GM04503 (cell line): ENCODE results near the gene ADORA1.

Experiments
- DNase-seq: peaks from one replicate; pipeline ENCODE4 v3.0.0-alpha.2; 2012; ENCODE audit warnings: low read depth

ADORA1 gene

GRCh38 chr1:203140743-203141520, 13.4 kb downstream of the ADORA1 start:
- DNase-seq: no peak

DNA sequence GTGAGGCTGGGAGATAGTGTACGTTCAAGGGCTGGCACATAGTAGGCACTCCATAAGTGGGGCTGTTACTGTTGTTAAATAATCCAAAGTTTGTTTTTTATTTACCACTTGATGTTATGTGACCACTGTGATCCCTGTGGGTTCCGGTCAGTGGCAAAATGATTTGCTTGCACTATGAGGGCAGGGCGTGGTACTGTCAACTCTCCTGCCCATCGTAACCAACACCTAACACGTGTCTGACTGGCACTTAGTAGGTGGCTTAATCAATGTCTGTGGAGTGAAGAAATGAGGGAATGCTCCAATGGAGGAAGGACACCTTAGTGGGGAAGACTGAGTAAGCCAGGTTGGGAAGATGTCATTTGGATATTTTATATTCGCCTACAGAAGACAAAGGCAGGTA, 14.6 kb downstream of the ADORA1 start:
- no peak for DNase-seq

- DNase-seq: no peak
Measured at GRCh38 chr1:203142684-203143408, 15.3 kb downstream of the ADORA1 start.

DNA sequence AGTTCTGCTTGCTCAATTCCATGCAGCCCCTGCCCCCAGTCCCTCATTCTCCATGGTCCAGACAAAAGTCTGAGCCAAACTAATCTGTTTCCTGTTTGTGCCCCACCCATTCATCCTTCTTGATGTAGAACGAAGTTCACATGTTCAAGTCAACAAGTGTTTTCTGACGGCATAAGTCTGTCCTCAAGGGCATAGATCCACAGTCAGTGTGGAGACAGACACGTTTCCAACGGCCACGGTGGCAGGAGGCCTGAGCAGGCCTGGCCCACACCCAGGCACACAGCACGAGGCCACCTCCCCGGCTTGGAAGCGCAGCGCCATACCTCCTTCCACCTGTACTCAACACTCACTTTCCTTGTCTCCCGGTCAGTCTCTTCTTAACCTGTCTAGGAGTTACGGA, 16.1 kb downstream of the ADORA1 start:
- no peak for DNase-seq

GRCh38 chr1:203144661-203145060, 17.1 kb downstream of the ADORA1 start:
- DNase-seq: no peak

GRCh38 chr1:203145321-203146041, 18.0 kb downstream of the ADORA1 start:
- no peak for DNase-seq

- no peak for DNase-seq
Measured at GRCh38 chr1:203146042-203146369, 18.5 kb downstream of the ADORA1 start.

DNA sequence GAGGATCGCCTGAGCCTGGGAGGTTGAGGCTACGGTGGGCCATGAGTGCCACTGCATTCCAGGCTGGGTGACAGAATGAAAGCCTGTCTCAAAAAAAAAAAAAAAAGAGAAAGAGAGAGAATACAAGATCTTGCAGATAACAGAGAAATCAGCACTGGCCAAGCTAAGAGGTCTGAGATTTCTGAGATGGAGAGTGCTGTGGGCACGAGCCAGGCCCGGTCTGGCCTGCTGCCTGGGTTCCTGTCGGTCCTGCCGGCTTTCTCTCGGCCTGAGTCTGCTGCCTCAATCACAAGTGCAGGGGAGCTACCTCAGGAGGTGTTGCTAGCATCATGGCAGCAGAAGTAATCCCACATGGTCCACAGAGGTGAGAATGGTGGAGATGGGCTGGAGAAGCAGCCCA, 19.0 kb downstream of the ADORA1 start:
- no peak for DNase-seq

GRCh38 chr1:203147376-203147775, 19.9 kb downstream of the ADORA1 start:
- no peak for DNase-seq

DNA sequence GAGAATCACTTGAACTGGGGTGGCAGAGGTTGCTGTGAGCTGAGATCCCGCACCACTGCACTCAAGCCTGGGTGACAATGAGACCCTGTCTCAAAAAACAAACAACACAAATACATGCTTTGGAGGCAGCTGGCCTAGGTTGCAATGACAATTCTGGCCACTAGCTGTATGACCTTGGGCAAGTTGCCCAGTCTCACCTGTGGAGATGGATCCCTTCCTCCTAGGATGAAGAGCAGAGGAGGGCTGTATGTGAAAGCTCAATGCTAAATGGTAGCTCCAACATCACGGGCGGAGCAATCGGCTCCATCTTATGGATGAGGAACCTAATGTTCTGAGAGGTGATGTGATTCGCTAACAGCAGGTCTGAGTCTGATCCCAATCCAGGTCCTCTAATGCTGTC, 20.6 kb downstream of the ADORA1 start:
- no peak for DNase-seq

DNA sequence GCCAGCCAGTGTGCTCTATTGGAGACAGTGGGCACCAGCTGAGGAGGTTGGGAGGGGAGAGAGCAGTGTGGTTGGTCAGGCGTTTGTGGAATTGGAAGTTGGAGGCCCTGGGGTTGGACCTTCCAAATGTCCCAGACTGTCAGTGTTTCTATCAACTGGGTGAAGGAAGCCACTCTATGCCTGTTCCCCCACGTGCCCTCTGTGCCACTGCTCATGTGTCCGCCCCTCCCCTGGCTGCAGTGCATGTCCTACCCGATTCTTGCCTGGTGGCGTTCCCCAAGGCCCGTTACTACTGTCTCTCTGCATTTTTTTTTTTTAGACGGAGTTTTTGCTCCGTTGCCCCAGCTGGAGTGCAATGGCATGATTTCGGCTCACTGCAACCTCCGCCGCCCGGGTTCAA, 21.1 kb downstream of the ADORA1 start:
- DNase-seq: no peak

- DNase-seq: no peak
Measured at GRCh38 chr1:203149188-203149840, 21.8 kb downstream of the ADORA1 start.

DNA sequence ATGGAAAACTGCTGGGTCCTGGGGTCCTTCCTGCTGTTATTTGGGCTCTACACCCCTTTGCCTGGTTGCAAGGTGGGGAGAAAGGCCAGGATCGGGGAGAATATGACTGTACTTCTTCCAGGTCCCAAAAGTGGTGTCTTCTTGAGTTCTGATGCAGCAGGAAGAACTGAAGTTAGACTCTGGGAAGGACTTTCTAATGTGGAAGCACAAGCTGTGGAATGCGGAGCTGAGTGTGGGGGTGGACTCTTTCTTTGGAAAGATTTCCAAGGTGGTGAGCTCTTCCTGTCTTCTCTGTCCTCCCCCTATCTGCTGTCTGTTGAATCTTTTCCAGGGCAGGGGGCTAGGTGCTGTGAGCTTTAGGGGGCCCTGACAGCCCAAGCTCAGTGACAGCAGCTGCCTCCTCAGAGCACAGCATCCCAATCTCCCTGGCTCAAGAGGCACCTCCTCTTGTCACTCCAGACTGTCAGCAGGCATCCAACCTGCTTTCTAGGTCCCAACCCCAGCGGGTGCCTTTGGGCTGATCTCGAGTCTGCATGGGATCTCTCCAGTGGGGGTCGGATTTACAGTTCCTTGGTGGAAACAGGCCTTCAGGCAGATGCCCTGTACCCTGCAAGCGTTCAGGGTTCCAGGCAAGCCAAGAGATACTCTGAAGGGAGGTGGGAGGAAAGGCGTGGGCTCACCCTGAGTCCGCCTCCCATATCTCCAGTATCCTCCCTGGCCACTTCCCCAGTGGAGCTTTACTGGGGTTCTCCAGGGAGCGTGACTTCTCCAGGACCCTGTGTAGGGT, 23.2 kb downstream of the ADORA1 start:
- no peak for DNase-seq

GRCh38 chr1:203151362-203152157, 24.0 kb downstream of the ADORA1 start:
- DNase-seq: no peak

- peak; percentile 27 for DNase-seq
Measured at GRCh38 chr1:203152158-203153034, 24.9 kb downstream of the ADORA1 start.

DNA sequence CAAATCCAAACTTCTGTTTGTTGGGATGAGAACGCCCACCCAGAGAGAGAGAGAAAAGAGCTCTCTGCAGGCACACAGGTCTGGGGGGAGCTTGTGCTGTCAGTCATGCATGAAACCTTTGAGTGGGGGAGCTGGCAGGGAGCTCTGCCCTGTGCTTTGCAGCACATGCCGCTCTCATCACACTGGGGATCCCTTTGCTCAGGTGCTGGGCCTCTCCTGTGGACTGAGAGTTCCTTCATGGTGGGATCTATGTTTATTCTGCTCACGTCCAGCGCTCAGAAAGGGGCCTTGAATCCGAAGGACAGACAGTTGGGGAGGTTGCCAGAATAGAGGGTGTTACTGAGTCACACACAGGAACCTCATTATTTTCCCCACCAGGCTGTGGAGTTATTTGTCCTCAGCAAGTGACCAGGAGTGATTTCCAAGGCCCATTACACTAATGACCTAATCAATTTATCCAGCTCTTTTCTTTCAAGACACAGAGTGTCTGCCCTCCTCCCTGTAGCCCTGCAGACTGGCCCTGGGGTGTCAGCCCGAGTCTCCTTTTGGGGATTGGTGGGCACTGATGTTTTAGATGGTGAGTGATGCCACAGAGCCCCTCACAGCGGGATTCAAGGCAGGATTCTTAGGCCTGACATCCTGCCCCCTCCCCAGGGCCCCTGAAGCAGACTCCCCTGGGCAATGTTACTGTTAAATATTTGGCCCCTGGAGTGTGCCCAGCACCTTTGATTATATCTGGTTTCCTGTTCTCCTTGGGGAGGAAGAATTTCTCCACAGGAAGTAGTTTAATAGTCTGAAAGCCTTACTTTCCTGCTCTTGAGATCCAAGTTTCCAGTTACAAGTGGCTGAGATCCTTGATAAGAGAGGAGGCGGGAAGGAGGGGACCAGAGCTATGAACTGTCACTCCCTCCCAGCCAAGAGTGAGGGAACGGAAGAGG, 25.8 kb downstream of the ADORA1 start:
- DNase-seq: no peak

DNA sequence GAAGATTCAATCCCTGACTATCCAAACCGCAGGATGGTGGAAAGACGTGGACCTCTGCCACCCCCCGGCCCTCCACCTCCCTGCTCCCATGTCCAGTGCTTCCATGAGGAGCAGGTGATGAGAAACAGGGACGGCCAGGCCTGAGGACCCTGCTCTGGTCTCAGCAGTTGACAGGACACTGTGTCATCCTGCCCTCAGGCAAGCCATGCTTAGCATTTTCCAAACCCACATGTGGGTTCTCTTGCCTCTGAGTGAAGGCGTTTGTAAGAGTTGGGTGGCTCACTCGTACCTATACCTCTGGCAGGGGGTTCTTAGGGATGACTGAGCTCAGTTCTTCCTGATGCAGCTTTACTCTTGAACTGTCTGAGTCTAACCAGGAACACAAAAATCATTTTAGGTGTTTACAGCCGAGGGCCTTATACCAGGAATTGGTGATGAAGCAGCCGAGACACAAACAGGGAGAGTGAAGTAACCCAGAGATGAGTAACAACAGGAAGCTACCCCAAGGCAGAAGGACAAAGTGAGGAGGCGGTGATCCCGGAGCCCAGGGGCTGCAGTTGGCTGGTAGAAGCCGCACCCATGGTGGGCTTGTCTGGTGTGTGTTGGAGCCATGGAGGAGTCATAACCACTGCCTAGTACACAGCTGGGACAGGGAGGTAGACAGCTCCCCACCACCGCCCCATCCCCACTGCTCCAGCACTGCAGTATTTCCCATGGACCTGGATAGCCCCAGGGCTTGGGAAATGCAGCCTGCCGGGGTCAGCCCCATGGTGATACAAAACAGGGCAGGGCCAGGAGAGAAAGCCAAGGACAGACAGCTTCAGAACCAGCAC, 26.7 kb downstream of the ADORA1 start:
- no peak for DNase-seq

GRCh38 chr1:203156280-203156679, 28.8 kb downstream of the ADORA1 start:
- no peak for DNase-seq
